Tibial nerve (tissue), 4 donors: ENCODE data around the gene IYD. TPM values are rescaled to one million over a fixed set of nuclear protein-coding genes. Genes with fewer than 3 reads are reported as not detected.

Experiments used
- DNase-seq, 2 donors: peaks; one replicate each; pipeline ENCODE4 v3.0.0-alpha.2; 2019; ENCODE audit warnings: low spot score in 2 of 2
- H3K27ac ChIP-seq, 4 donors: fragments of 200-600 bp; sonication (generic) in 3 of 4; one replicate each; pipeline ENCODE4 v1.5.1; 2017 to 2019; ENCODE audit warnings: mild to moderate bottlenecking in 1 of 4
- H3K27me3 ChIP-seq, 2 donors: fragments of 200-600 bp; sonication (generic) in 1 of 2; one replicate each; pipeline versions ENCODE4 v1.5.1 to v1.6.0; 2017 to 2019
- H3K36me3 ChIP-seq, 3 donors: fragments of 200-600 bp; sonication (generic); one replicate each; pipeline ENCODE4 v1.5.1; 2018 to 2019
- H3K4me1 ChIP-seq, 4 donors: fragments of 200-600 bp; sonication (generic) in 3 of 4; one replicate each; pipeline ENCODE4 v1.5.1; 2017 to 2019
- H3K4me3 ChIP-seq, 4 donors: fragments of 200-600 bp; sonication (generic) in 3 of 4; one replicate each; pipeline ENCODE4 v1.5.1; 2017 to 2019; ENCODE audit warnings: mild to moderate bottlenecking in 1 of 4, moderate library complexity in 1 of 4
- H3K9me3 ChIP-seq, 4 donors: fragments of 200-600 bp; sonication (generic) in 3 of 4; one replicate each; pipeline ENCODE4 v1.5.1; 2017 to 2019
- CTCF ChIP-seq, 5 experiments: fragments of 200-600 bp in 3 of 5; fragments of 450-650 bp in 2 of 5; sonication (generic) in 3 of 5; IDR thresholded peaks; one replicate each; pipeline ENCODE4 v1.5.1; 2016 to 2019; ENCODE audit warnings: antibody characterized with exemption in 5 of 5, mild to moderate bottlenecking in 3 of 5, moderate library complexity in 2 of 5
- EP300 ChIP-seq, 2 donors: sonication (generic); formaldehyde crosslinking; IDR thresholded peaks; one replicate each; pipeline ENCODE4 v1.6.1; 2017; ENCODE audit warnings: antibody characterized with exemption in 2 of 2, mild to moderate bottlenecking in 1 of 2
- POLR2A ChIP-seq, 2 donors: fragments of 450-650 bp; IDR thresholded peaks; one replicate each; pipeline ENCODE4 v1.6.1; 2017; ENCODE audit warnings: antibody characterized with exemption in 2 of 2, mild to moderate bottlenecking in 2 of 2, moderate library complexity in 2 of 2
- WGBS, 2 donors: methylation state at CpG; one replicate each; pipeline ENCODE4 v1.1.5; 2018; 5-methylcytosine and 5-hydroxymethylcytosine counted together
- total RNA-seq, 4 donors: library from RNA; depleted of rRNA; stranded (reverse); fragments of >200 nt; gene quantifications; one replicate each; pipeline ENCODE4 v1.1.0, GENCODE V29; 2016

IYD gene
- total RNA-seq, 4 donors from 2014 or later = under 0.01 TPM; not detected in 3

DNA sequence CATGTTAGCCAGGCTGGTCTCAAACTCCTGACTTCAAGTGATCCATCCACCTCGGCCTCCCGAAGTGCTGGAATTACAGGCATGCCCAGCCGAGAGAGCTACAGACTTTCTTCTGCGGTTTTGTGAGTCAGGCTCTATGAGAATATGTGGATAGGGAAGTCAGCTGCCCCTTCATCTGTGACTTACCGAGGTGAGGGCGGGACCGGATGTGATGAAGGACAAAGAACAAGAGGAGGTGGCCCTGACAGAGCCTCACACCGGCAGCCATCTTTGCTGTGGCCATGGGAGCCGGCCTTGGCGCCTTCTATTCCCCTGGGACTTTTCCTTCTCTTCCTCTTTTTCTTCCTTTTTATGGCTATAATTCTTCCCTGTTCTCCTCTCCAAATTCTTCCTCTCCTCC, 67.0 kb downstream of the IYD start:
- WGBS, 2 donors = 78 to 84% methylated on average over 10 of the region's 10 CpGs
- H3K27me3 ChIP-seq = no peaks in the 10 kb centered on the region
- no peak overlapping the region for H3K27ac ChIP-seq

GRCh38 chr6:150439373-150439772, 70.6 kb downstream of the IYD start:
- DNase-seq = no peak
- Histone ChIP-seq H3K27ac (no peak overlapping the region), H3K4me3 (no peak overlapping the region), H3K4me1 (no peaks in the 10 kb centered on the region), H3K9me3 (peaks cover 0 to 9% (median 0%) of the 10 kb centered on the region in 4 donors), H3K36me3 (no peaks in the 10 kb centered on the region), H3K27me3 (no peaks in the 10 kb centered on the region)
- WGBS, 2 donors = 94% methylated on average over 8 of the region's 8 CpGs
- no peak for TF ChIP-seq POLR2A (IDR thresholded peaks at IDR 0.05)
- TF ChIP-seq CTCF (IDR thresholded peaks at IDR 0.05) = no peak
- TF ChIP-seq EP300 (IDR thresholded peaks at IDR 0.05) = no peak

More for the DNA sequence above, 67.0 kb downstream of the IYD start:
- DNase-seq = no peak
- no peaks in the 10 kb centered on the region for H3K4me1 ChIP-seq
- H3K36me3 ChIP-seq = no peaks in the 10 kb centered on the region
- no peak for TF ChIP-seq EP300 (IDR thresholded peaks at IDR 0.05)
- no peak for TF ChIP-seq CTCF (IDR thresholded peaks at IDR 0.05)
- no peak for TF ChIP-seq POLR2A (IDR thresholded peaks at IDR 0.05)
- no peak overlapping the region for H3K4me3 ChIP-seq
- peaks cover 0 to 9% (median 0%) of the 10 kb centered on the region in 4 donors for H3K9me3 ChIP-seq

GRCh38 chr6:150443621-150444020, 74.8 kb downstream of the IYD start:
- WGBS, 2 donors = 59% methylated on average over 4 of the region's 5 CpGs
- Histone ChIP-seq H3K36me3 (no peaks in the 10 kb centered on the region), H3K27me3 (no peaks in the 10 kb centered on the region), H3K9me3 (peaks cover 0 to 9% (median 0%) of the 10 kb centered on the region in 4 donors), H3K4me3 (no peak overlapping the region), H3K27ac (no peak overlapping the region), H3K4me1 (no peaks in the 10 kb centered on the region)
- TF ChIP-seq CTCF (IDR thresholded peaks at IDR 0.05) (no peak), POLR2A (IDR thresholded peaks at IDR 0.05) (no peak), EP300 (IDR thresholded peaks at IDR 0.05) (no peak)
- no peak for DNase-seq

DNA sequence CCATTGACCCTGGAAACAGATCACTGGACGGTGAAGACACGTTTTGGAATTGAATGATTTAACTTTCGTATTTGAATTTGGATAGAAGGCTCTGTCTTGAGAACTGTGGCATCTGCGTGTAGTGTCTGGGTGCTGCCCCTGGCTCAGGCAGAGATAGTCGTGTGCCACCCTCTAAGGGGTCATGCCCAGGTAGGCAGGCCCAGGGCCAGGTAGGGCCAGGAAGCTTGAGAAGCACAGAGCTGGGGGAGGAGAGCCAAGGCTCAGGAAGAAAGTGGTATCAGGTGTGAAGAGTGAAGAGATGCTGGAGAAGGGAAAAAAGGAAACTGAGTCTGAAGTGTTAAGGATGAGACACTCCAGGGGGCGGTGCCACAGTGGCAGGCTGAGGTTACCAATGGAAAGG, 75.5 kb downstream of the IYD start:
- no peak overlapping the region for H3K4me3 ChIP-seq
- TF ChIP-seq EP300 (IDR thresholded peaks at IDR 0.05) (no peak), CTCF (IDR thresholded peaks at IDR 0.05) (no peak), POLR2A (IDR thresholded peaks at IDR 0.05) (no peak)
- H3K9me3 ChIP-seq = peaks cover 0 to 9% (median 0%) of the 10 kb centered on the region in 4 donors
- H3K36me3 ChIP-seq = no peaks in the 10 kb centered on the region
- WGBS, 2 donors = 75 to 78% methylated on average over 6 of the region's 6 CpGs
- DNase-seq = no peak
- H3K4me1 ChIP-seq = no peaks in the 10 kb centered on the region
- H3K27ac ChIP-seq = no peak overlapping the region
- no peaks in the 10 kb centered on the region for H3K27me3 ChIP-seq

GRCh38 chr6:150445486-150445885, 76.7 kb downstream of the IYD start:
- Histone ChIP-seq H3K27me3 (no peaks in the 10 kb centered on the region), H3K27ac (no peak overlapping the region), H3K4me1 (no peaks in the 10 kb centered on the region), H3K36me3 (no peaks in the 10 kb centered on the region), H3K4me3 (no peak overlapping the region), H3K9me3 (peaks cover 0 to 1% (median 0%) of the 10 kb centered on the region in 4 donors)
- WGBS, 2 donors = 94 to 100% methylated on average over 2 of the region's 2 CpGs
- DNase-seq = no peak
- TF ChIP-seq POLR2A (IDR thresholded peaks at IDR 0.05) (no peak), EP300 (IDR thresholded peaks at IDR 0.05) (no peak), CTCF (IDR thresholded peaks at IDR 0.05) (no peak)
